ENCODE data around the gene RSPH10B2. TPM values are rescaled to one million over a fixed set of nuclear protein-coding genes. Genes with fewer than 3 reads are reported as not detected.

Gene RSPH10B2
- total and polyA plus RNA-seq, 2 of the 13 experiments (the other 11 are each of a cell fraction or from before 2014, with no cell fraction given) = 0.31 TPM; not detected in 1

DNA sequence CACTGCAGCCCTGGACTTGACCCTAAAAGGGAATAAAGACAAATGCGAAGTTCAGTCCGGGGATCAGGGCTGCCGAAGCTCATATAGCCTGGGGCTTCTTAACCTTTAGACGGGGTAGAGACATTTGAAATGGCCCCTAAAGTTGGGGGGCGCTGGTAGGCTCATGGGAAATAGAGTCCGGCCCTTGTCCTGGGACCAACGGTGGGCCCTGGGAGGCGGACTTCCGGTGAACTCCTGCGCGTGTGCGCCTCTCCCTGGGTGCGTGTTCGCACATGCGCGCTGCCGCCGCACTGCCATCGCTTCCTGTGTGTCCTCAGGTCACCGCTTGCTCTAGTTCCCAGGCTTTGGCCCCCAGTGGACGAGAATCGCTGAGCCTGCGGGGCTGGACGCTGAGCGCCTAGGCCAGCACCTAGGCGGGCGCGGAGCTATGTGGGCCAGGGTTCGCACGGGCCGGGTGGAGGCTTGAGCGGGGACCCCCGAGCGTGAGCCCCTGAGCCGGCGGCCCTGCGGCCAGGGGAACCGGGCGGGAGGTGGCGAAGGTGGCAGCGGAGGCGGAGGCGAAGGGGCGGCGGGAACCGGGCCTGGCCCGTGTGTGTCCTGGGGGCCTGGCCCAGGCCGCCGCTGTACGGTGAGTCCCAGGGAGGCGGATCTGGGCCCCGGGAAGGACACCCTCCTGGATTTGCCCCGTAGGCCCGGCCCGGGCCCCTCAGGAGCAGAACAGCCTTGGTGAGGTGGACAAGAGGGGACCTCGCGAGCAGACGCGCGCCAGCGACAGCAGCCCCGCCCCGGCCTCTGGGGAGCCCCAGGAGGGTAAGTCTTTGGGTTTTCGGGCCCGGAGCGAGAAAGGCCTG, 24.2 kb upstream of the RSPH10B2 start (continued):
- TF ChIP-seq ZNF782 (CRISPR knock-in tag; IDR thresholded peaks at IDR 0.05; ENCODE audit: borderline replicate concordance) (no peak), PAF1 (CRISPR knock-in tag; IDR thresholded peaks at IDR 0.05) (no peak), RBFOX2 (IDR thresholded peaks at IDR 0.05; ENCODE audit: low read depth, low read length) (peak; percentile 97), JARID2 (CRISPR knock-in tag; IDR thresholded peaks at IDR 0.05; ENCODE audit: insufficient replicate concordance) (no peak), TAF1 (CRISPR knock-in tag; IDR thresholded peaks at IDR 0.05) (peak; percentile 86), MEIS1 (CRISPR knock-in tag; IDR thresholded peaks at IDR 0.05; ENCODE audit: borderline replicate concordance) (no peak), POLR2AphosphoS2 (IDR thresholded peaks at IDR 0.05; ENCODE audit: low read depth, low read length) (no peak), HOXA7 (CRISPR knock-in tag; IDR thresholded peaks at IDR 0.05) (no peak), ZNF83 (CRISPR knock-in tag; IDR thresholded peaks at IDR 0.05; ENCODE audit: borderline replicate concordance) (peak; percentile 86; the same call in 1 of the 2 replicates), ZNF703 (CRISPR knock-in tag; IDR thresholded peaks at IDR 0.05; ENCODE audit: borderline replicate concordance) (no peak), ZZZ3 (CRISPR knock-in tag; IDR thresholded peaks at IDR 0.05; ENCODE audit: borderline replicate concordance) (peak; percentile 94), ZNF674 (CRISPR knock-in tag; IDR thresholded peaks at IDR 0.05; ENCODE audit: low read depth) (no peak), SMAD1 (CRISPR knock-in tag; IDR thresholded peaks at IDR 0.05; ENCODE audit: borderline replicate concordance, low read depth) (0 out of 2 replicates have a peak, but pooled peaks have one; percentile 22), MAFF (IDR thresholded peaks at IDR 0.05; ENCODE audit: low read depth, low read length) (peak; percentile 57; the same call in 1 of the 2 replicates), NR2F1 (CRISPR knock-in tag; IDR thresholded peaks at IDR 0.05) (0 out of 4 replicates have a peak, but pooled peaks of 1 of the 2 experiments have one; percentile 25), ZNF788 (CRISPR knock-in tag; IDR thresholded peaks at IDR 0.05; ENCODE audit: borderline replicate concordance) (no peak; the same call in 1 of the 2 replicates)
- TF ChIP-seq, protein P1, sequence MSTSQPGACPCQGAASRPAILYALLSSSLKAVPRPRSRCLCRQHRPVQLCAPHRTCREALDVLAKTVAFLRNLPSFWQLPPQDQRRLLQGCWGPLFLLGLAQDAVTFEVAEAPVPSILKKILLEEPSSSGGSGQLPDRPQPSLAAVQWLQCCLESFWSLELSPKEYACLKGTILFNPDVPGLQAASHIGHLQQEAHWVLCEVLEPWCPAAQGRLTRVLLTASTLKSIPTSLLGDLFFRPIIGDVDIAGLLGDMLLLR (CRISPR knock-in tag; IDR thresholded peaks at IDR 0.05) = peak; percentile 90
- TF ChIP-seq, protein P2, sequence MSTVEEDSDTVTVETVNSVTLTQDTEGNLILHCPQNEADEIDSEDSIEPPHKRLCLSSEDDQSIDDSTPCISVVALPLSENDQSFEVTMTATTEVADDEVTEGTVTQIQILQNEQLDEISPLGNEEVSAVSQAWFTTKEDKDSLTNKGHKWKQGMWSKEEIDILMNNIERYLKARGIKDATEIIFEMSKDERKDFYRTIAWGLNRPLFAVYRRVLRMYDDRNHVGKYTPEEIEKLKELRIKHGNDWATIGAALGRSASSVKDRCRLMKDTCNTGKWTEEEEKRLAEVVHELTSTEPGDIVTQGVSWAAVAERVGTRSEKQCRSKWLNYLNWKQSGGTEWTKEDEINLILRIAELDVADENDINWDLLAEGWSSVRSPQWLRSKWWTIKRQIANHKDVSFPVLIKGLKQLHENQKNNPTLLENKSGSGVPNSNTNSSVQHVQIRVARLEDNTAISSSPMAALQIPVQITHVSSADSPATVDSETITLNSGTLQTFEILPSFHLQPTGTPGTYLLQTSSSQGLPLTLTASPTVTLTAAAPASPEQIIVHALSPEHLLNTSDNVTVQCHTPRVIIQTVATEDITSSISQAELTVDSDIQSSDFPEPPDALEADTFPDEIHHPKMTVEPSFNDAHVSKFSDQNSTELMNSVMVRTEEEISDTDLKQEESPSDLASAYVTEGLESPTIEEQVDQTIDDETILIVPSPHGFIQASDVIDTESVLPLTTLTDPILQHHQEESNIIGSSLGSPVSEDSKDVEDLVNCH (CRISPR knock-in tag; IDR thresholded peaks at IDR 0.05) = no peak
- TF ChIP-seq, protein P3, sequence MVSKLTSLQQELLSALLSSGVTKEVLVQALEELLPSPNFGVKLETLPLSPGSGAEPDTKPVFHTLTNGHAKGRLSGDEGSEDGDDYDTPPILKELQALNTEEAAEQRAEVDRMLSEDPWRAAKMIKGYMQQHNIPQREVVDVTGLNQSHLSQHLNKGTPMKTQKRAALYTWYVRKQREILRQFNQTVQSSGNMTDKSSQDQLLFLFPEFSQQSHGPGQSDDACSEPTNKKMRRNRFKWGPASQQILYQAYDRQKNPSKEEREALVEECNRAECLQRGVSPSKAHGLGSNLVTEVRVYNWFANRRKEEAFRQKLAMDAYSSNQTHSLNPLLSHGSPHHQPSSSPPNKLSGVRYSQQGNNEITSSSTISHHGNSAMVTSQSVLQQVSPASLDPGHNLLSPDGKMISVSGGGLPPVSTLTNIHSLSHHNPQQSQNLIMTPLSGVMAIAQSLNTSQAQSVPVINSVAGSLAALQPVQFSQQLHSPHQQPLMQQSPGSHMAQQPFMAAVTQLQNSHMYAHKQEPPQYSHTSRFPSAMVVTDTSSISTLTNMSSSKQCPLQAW (CRISPR knock-in tag; IDR thresholded peaks at IDR 0.05) = peak; percentile 77
- TF ChIP-seq, protein P4, sequence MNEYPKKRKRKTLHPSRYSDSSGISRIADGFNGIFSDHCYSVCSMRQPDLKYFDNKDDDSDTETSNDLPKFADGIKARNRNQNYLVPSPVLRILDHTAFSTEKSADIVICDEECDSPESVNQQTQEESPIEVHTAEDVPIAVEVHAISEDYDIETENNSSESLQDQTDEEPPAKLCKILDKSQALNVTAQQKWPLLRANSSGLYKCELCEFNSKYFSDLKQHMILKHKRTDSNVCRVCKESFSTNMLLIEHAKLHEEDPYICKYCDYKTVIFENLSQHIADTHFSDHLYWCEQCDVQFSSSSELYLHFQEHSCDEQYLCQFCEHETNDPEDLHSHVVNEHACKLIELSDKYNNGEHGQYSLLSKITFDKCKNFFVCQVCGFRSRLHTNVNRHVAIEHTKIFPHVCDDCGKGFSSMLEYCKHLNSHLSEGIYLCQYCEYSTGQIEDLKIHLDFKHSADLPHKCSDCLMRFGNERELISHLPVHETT (CRISPR knock-in tag; conservative IDR thresholded peaks at IDR 0.05) = peak; percentile 44; the same call in 1 of the 2 replicates
- TF ChIP-seq, protein P5, sequence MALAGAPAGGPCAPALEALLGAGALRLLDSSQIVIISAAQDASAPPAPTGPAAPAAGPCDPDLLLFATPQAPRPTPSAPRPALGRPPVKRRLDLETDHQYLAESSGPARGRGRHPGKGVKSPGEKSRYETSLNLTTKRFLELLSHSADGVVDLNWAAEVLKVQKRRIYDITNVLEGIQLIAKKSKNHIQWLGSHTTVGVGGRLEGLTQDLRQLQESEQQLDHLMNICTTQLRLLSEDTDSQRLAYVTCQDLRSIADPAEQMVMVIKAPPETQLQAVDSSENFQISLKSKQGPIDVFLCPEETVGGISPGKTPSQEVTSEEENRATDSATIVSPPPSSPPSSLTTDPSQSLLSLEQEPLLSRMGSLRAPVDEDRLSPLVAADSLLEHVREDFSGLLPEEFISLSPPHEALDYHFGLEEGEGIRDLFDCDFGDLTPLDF (CRISPR knock-in tag; IDR thresholded peaks at IDR 0.05) = peak; percentile 56; the same call in 1 of the 2 replicates

All from HepG2 (cell line).